ENCODE measurements around the gene CHCHD3. TPM values are rescaled to one million over a fixed set of nuclear protein-coding genes. Genes with fewer than 3 reads are reported as not detected.

Gene CHCHD3
- total and polyA plus RNA-seq, 4 donors = 29.1 to 50.3 (median 36.0) TPM

DNA sequence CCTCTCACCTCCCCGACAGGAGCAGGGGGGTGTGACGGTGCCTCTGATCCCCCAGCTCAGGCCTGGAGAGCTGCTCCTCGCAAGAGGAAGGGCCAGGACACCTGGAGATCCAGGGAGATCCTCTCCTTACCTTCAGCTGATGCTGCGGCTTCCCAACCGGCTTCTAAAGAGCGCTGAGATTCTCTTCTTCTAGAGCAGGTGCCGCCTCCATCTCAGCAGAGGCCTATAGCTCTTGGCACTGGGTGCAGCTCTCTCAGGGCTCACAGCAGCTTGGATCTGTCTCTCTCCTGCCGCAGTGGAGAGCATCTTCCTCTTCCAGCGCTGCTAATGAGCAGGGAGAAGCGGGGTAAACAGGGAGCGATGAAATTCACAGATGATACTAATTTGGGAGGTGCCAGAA lies 316.0 kb downstream of the CHCHD3 start:
- no peaks in the 10 kb centered on the region for H3K4me1 ChIP-seq (ENCODE audit: control insufficient read depth in 1 of 2, insufficient read depth in 2 of 2, low read length in 2 of 2)
- ATAC-seq (ENCODE audit: low FRiP score) (no peak), DNase-seq (no peak)
- WGBS, 2 donors = 72 to 79% methylated on average over 11 of the region's 11 CpGs
- intact Hi-C loops (cut with DNase I) = no loop called here
- no peaks in the 10 kb centered on the region for H3K27me3 ChIP-seq (ENCODE audit: control insufficient read depth in 1 of 2, insufficient read depth in 2 of 2, low read length in 1 of 2)
- H3K4me3 ChIP-seq (ENCODE audit: low read length in 2 of 2) = no peak overlapping the region
- peaks cover 3% of the 10 kb centered on the region for H3K9me3 ChIP-seq (ENCODE audit: control insufficient read depth, low read length)
- H3K36me3 ChIP-seq (ENCODE audit: control insufficient read depth in 1 of 2, insufficient read depth in 2 of 2, low read length in 1 of 2) = no peaks in the 10 kb centered on the region
- H3K27ac ChIP-seq (ENCODE audit: low read depth in 1 of 2, low read length in 2 of 2) = no peak overlapping the region

GRCh38 chr7:132764762-132765161 lies 317.1 kb downstream of the CHCHD3 start:
- Histone ChIP-seq H3K9me3 (ENCODE audit: control insufficient read depth, low read length) (no peaks in the 10 kb centered on the region), H3K4me3 (ENCODE audit: low read length in 2 of 2) (no peak overlapping the region), H3K27ac (ENCODE audit: low read depth in 1 of 2, low read length in 2 of 2) (no peak overlapping the region), H3K4me1 (ENCODE audit: control insufficient read depth in 1 of 2, insufficient read depth in 2 of 2, low read length in 2 of 2) (no peaks in the 10 kb centered on the region), H3K27me3 (ENCODE audit: control insufficient read depth in 1 of 2, insufficient read depth in 2 of 2, low read length in 1 of 2) (no peaks in the 10 kb centered on the region), H3K36me3 (ENCODE audit: control insufficient read depth in 1 of 2, insufficient read depth in 2 of 2, low read length in 1 of 2) (no peaks in the 10 kb centered on the region)
- 81 to 84% methylated on average over 5 of the region's 5 CpGs for whole genome bisulfite sequencing, 2 donors
- intact Hi-C loops (cut with DNase I) = no loop called here
- no peak for ATAC-seq (ENCODE audit: low FRiP score)
- no peak for DNase-seq

DNA sequence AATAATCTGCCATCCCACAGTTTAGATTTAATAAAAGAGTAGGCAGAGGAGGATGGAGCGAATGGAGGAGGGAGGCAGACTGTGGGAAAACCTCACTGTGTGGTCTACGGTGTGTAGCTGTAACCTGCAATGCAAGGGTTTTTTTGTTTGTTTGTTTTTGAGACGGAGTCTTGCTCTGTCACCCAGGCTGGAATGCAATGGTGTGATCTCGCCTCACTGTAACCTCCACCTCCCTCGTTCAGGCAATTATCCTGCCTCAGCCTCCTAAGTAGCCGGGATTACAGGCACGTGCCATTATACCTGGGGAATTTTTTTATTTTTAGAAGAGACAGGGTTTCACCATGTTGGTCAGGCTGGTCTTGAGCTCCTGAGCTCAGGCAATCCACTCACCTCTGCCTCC lies 321.0 kb downstream of the CHCHD3 start:
- Histone ChIP-seq H3K9me3 (ENCODE audit: control insufficient read depth, low read length) (no peaks in the 10 kb centered on the region), H3K4me1 (ENCODE audit: control insufficient read depth in 1 of 2, insufficient read depth in 2 of 2, low read length in 2 of 2) (no peaks in the 10 kb centered on the region), H3K27ac (ENCODE audit: low read depth in 1 of 2, low read length in 2 of 2) (no peak overlapping the region), H3K27me3 (ENCODE audit: control insufficient read depth in 1 of 2, insufficient read depth in 2 of 2, low read length in 1 of 2) (no peaks in the 10 kb centered on the region), H3K36me3 (ENCODE audit: control insufficient read depth in 1 of 2, insufficient read depth in 2 of 2, low read length in 1 of 2) (no peaks in the 10 kb centered on the region), H3K4me3 (ENCODE audit: low read length in 2 of 2) (no peak overlapping the region)
- intact Hi-C loops (cut with DNase I) = no loop called here
- ATAC-seq (ENCODE audit: low FRiP score) = no peak
- 32 to 49% methylated on average over 7 of the region's 7 CpGs for WGBS, 2 donors
- no peak for DNase-seq

- Histone ChIP-seq H3K27ac (ENCODE audit: low read depth in 1 of 2, low read length in 2 of 2) (no peak overlapping the region), H3K4me1 (ENCODE audit: control insufficient read depth in 1 of 2, insufficient read depth in 2 of 2, low read length in 2 of 2) (no peaks in the 10 kb centered on the region), H3K9me3 (ENCODE audit: control insufficient read depth, low read length) (no peaks in the 10 kb centered on the region), H3K4me3 (ENCODE audit: low read length in 2 of 2) (no peak overlapping the region), H3K27me3 (ENCODE audit: control insufficient read depth in 1 of 2, insufficient read depth in 2 of 2, low read length in 1 of 2) (no peaks in the 10 kb centered on the region), H3K36me3 (ENCODE audit: control insufficient read depth in 1 of 2, insufficient read depth in 2 of 2, low read length in 1 of 2) (no peaks in the 10 kb centered on the region)
- ATAC-seq (ENCODE audit: low FRiP score) (no peak), DNase-seq (no peak)
- intact Hi-C loops (cut with DNase I) = no loop called here
- WGBS, 2 donors = 85 to 90% methylated on average over 2 of the region's 2 CpGs
Measured at GRCh38 chr7:132760244-132760623, 321.7 kb downstream of the CHCHD3 start.

- no peak for ATAC-seq (ENCODE audit: low FRiP score)
- intact Hi-C loops (cut with DNase I) = no loop called here
- WGBS, 2 donors = 81 to 84% methylated on average over 15 of the region's 15 CpGs
Measured at GRCh38 chr7:132759482-132760243, 322.2 kb downstream of the CHCHD3 start.

GRCh38 chr7:132758986-132759385 lies 322.9 kb downstream of the CHCHD3 start:
- ATAC-seq (ENCODE audit: low FRiP score) (no peak), DNase-seq (no peak)
- Histone ChIP-seq H3K4me3 (ENCODE audit: low read length in 2 of 2) (no peak overlapping the region), H3K36me3 (ENCODE audit: control insufficient read depth in 1 of 2, insufficient read depth in 2 of 2, low read length in 1 of 2) (no peaks in the 10 kb centered on the region), H3K9me3 (ENCODE audit: control insufficient read depth, low read length) (no peaks in the 10 kb centered on the region), H3K4me1 (ENCODE audit: control insufficient read depth in 1 of 2, insufficient read depth in 2 of 2, low read length in 2 of 2) (no peaks in the 10 kb centered on the region), H3K27ac (ENCODE audit: low read depth in 1 of 2, low read length in 2 of 2) (no peak overlapping the region), H3K27me3 (ENCODE audit: control insufficient read depth in 1 of 2, insufficient read depth in 2 of 2, low read length in 1 of 2) (no peaks in the 10 kb centered on the region)
- intact Hi-C loops (cut with DNase I) = no loop called here
- WGBS, 2 donors = 89 to 93% methylated on average over 5 of the region's 5 CpGs

More at GRCh38 chr7:132759482-132760243, 322.2 kb downstream of the CHCHD3 start:
- no peaks in the 10 kb centered on the region for H3K27me3 ChIP-seq (ENCODE audit: control insufficient read depth in 1 of 2, insufficient read depth in 2 of 2, low read length in 1 of 2)
- H3K9me3 ChIP-seq (ENCODE audit: control insufficient read depth, low read length) = no peaks in the 10 kb centered on the region
- H3K4me3 ChIP-seq (ENCODE audit: low read length in 2 of 2) = no peak overlapping the region
- no peak for DNase-seq
- no peak overlapping the region for H3K27ac ChIP-seq (ENCODE audit: low read depth in 1 of 2, low read length in 2 of 2)
- H3K4me1 ChIP-seq (ENCODE audit: control insufficient read depth in 1 of 2, insufficient read depth in 2 of 2, low read length in 2 of 2) = no peaks in the 10 kb centered on the region
- no peaks in the 10 kb centered on the region for H3K36me3 ChIP-seq (ENCODE audit: control insufficient read depth in 1 of 2, insufficient read depth in 2 of 2, low read length in 1 of 2)

GRCh38 chr7:132757783-132758182 lies 324.1 kb downstream of the CHCHD3 start:
- H3K27ac ChIP-seq (ENCODE audit: low read depth in 1 of 2, low read length in 2 of 2) = no peak overlapping the region
- no peak for DNase-seq
- H3K36me3 ChIP-seq (ENCODE audit: control insufficient read depth in 1 of 2, insufficient read depth in 2 of 2, low read length in 1 of 2) = no peaks in the 10 kb centered on the region
- intact Hi-C loops (cut with DNase I) = no loop called here
- WGBS, 2 donors = 57 to 78% methylated on average over 3 of the region's 3 CpGs
- ATAC-seq (ENCODE audit: low FRiP score) = no peak
- no peaks in the 10 kb centered on the region for H3K9me3 ChIP-seq (ENCODE audit: control insufficient read depth, low read length)
- H3K4me1 ChIP-seq (ENCODE audit: control insufficient read depth in 1 of 2, insufficient read depth in 2 of 2, low read length in 2 of 2) = no peaks in the 10 kb centered on the region
- H3K27me3 ChIP-seq (ENCODE audit: control insufficient read depth in 1 of 2, insufficient read depth in 2 of 2, low read length in 1 of 2) = peaks cover 0 to under 1% of the 10 kb centered on the region in 2 donors
- H3K4me3 ChIP-seq (ENCODE audit: low read length in 2 of 2) = no peak overlapping the region

GRCh38 chr7:132756484-132756990 lies 325.4 kb downstream of the CHCHD3 start:
- Histone ChIP-seq H3K27ac (ENCODE audit: low read depth in 1 of 2, low read length in 2 of 2) (no peak overlapping the region), H3K27me3 (ENCODE audit: control insufficient read depth in 1 of 2, insufficient read depth in 2 of 2, low read length in 1 of 2) (peaks cover 0 to 1% of the 10 kb centered on the region in 2 donors), H3K9me3 (ENCODE audit: control insufficient read depth, low read length) (no peaks in the 10 kb centered on the region), H3K4me1 (ENCODE audit: control insufficient read depth in 1 of 2, insufficient read depth in 2 of 2, low read length in 2 of 2) (no peaks in the 10 kb centered on the region), H3K4me3 (ENCODE audit: low read length in 2 of 2) (no peak overlapping the region), H3K36me3 (ENCODE audit: control insufficient read depth in 1 of 2, insufficient read depth in 2 of 2, low read length in 1 of 2) (no peaks in the 10 kb centered on the region)
- DNase-seq (no peak), ATAC-seq (ENCODE audit: low FRiP score) (no peak)
- 83 to 87% methylated on average over 5 of the region's 5 CpGs for WGBS, 2 donors
- intact Hi-C loops (cut with DNase I) = no loop called here

Measured in aorta (tissue), 5 donors.